K562 (cell line): ENCODE results near the gene SDK1. TPM values are rescaled to one million over a fixed set of nuclear protein-coding genes. Genes with fewer than 3 reads are reported as not detected.

Source experiments
- ATAC-seq: fragments of 200-7000 bp; cut with Tn5 transposase; 3 replicates; pipeline ENCODE4 v1.9.1; 2020; ENCODE audit warnings: moderate library complexity
- BruUV-seq: library from RNA; stranded (reverse); fragments of 400-500 nt; replicated peaks from 2 replicates; lab custom pipeline; 2021; lab: Mats Ljungman, UMichigan
- CTCF ChIA-PET: fragments of 300-600 bp; formaldehyde crosslinking; extraction: SDS; loops from one replicate; lab custom pipeline; 2021; ENCODE audit warnings: low intra/inter-chr PET ratio; lab: Yijun Ruan, JAX
- POLR2A ChIA-PET: fragments of 300-600, 350-650 bp; sonication (Branson Sonifier 250); formaldehyde crosslinking; extraction: SDS; loops from one replicate; lab custom pipeline; 2021; ENCODE audit warnings: antibody characterized with exemption, inconsistent platforms; lab: Yijun Ruan, JAX
- DNase-seq, 4 experiments: peaks; one replicate each; pipeline versions ENCODE4 v3.0.0 to v3.0.0-alpha.2; 2011 to 2018; ENCODE audit warnings: low spot score in 3 of 4, mixed read lengths in 3 of 4; ENCODE audit errors: extremely low read depth in 1 of 4
- FAIRE-seq: peaks from 2 replicates; lab custom pipeline; 2011; peaks lifted over from hg19 to GRCh38; lab: Jason Lieb, UNC
- H2AFZ ChIP-seq: 2 replicates; pipeline ENCODE4 v1.6.0; 2011; ENCODE audit warnings: low read depth, low read length, control low read depth, inconsistent platforms
- H3K27ac ChIP-seq: fragments of 200-600 bp; 3 replicates; pipeline ENCODE4 v1.8.0; 2011; ENCODE audit warnings: low read depth, mild to moderate bottlenecking, control low read depth, inconsistent platforms, low read length, moderate library complexity, mixed read lengths; ENCODE audit errors: extremely low read depth
- H3K27me3 ChIP-seq, 2 experiments: fragments of 300-600 bp in 1 of 2; 2 replicates in 1 of 2; 3 replicates in 1 of 2; pipeline versions ENCODE4 v1.6.0 to v1.8.0; 2011; ENCODE audit warnings: inconsistent platforms in 2 of 2, low read length in 2 of 2, mild to moderate bottlenecking in 1 of 2, mixed read lengths in 1 of 2, moderate library complexity in 1 of 2; ENCODE audit not compliant: control insufficient read depth in 2 of 2, insufficient read depth in 2 of 2
- H3K36me3 ChIP-seq: fragments of 300-600 bp; 3 replicates; pipeline ENCODE4 v1.8.0; 2011; ENCODE audit warnings: mild to moderate bottlenecking, low read length, inconsistent platforms; ENCODE audit not compliant: control insufficient read depth, insufficient read depth
- H3K4me1 ChIP-seq, 2 experiments: fragments of 200-600 bp in 1 of 2; replicated peaks in 1 of 2; 2 replicates in 1 of 2; 3 replicates in 1 of 2; pipeline versions ENCODE4 v1.5.1 to v1.8.0; 2011; ENCODE audit warnings: inconsistent platforms in 2 of 2, low read length in 2 of 2, mild to moderate bottlenecking in 1 of 2, mixed read lengths in 1 of 2, moderate library complexity in 1 of 2; ENCODE audit not compliant: control insufficient read depth in 2 of 2, insufficient read depth in 2 of 2
- H3K4me2 ChIP-seq: 2 replicates; pipeline ENCODE4 v1.6.1; 2011; ENCODE audit warnings: low read length, control low read depth, inconsistent platforms, mixed read lengths; ENCODE audit not compliant: insufficient read depth
- H3K4me3 ChIP-seq: fragments of 200-600 bp; sonication (generic), shearing (Covaris generic); 2 replicates; pipeline ENCODE4 v1.5.1; 2016; ENCODE audit warnings: control low read depth, inconsistent platforms
- H3K79me2 ChIP-seq: fragments of 200-600 bp; 3 replicates; pipeline ENCODE4 v1.8.0; 2011; ENCODE audit warnings: low read length, inconsistent platforms; ENCODE audit not compliant: control insufficient read depth, insufficient read depth
- H3K9ac ChIP-seq, 2 experiments: 2 replicates each; pipeline versions ENCODE4 v1.6.0 to v1.6.1; 2011; ENCODE audit warnings: low read depth in 2 of 2, low read length in 2 of 2, control low read depth in 1 of 2, inconsistent platforms in 1 of 2, mild to moderate bottlenecking in 1 of 2, mixed read lengths in 1 of 2; ENCODE audit not compliant: insufficient read depth in 1 of 2
- H3K9me1 ChIP-seq: one replicate; pipeline ENCODE4 v1.6.0; 2011; ENCODE audit warnings: inconsistent platforms, mild to moderate bottlenecking, low read length, moderate library complexity; ENCODE audit not compliant: control insufficient read depth, insufficient read depth
- H3K9me3 ChIP-seq: replicated peaks from 2 replicates; pipeline ENCODE4 v1.5.1; 2011; ENCODE audit warnings: low read depth, low read length, inconsistent platforms; ENCODE audit not compliant: control insufficient read depth, insufficient read depth
- H4K20me1 ChIP-seq: replicated peaks from 2 replicates; pipeline ENCODE4 v1.6.1; 2011; ENCODE audit warnings: low read length, inconsistent platforms, mixed read lengths; ENCODE audit not compliant: control insufficient read depth, insufficient read depth
- CAMTA2 ChIP-seq: fragments of 250-450 bp; sonication (Bioruptor Pico); conservative IDR thresholded peaks from 2 replicates; pipeline ENCODE4 v1.5.1; 2022
- CUX1 ChIP-seq: fragments of 200-800 bp; sonication (Bioruptor generic); IDR thresholded peaks from 2 replicates; pipeline ENCODE4 v1.6.1; 2016; ENCODE audit warnings: missing genetic modification characterization, missing compliant biosample characterization
- HNRNPL ChIP-seq: fragments of 200-400 bp; formaldehyde crosslinking; IDR thresholded peaks from 2 replicates; pipeline ENCODE4 v1.6.1; 2017; ENCODE audit warnings: low read depth, mild to moderate bottlenecking, low read length
- ZNF217 ChIP-seq: sonication (generic); formaldehyde crosslinking; IDR thresholded peaks from 2 replicates; pipeline ENCODE4 v1.8.0; 2022; ENCODE audit warnings: mild to moderate bottlenecking, missing genetic modification reagents
- WGBS: fragments of 100-300 bp; shearing (Covaris generic); methylation state at CpG from one replicate; pipeline ENCODE4 v1.1.6; 2016; ENCODE audit warnings: low coverage, mixed read lengths; ENCODE audit not compliant: insufficient coverage; ENCODE audit errors: missing lambda C conversion rate; 5-methylcytosine and 5-hydroxymethylcytosine counted together
- in situ Hi-C: fragments of 300-500 bp; cut with MboI; formaldehyde crosslinking; loops from 4 replicates; pipeline ENCODE4 v1.15.0; 2018; ENCODE audit warnings: inconsistent platforms, mixed read lengths
- intact Hi-C: fragments of 100-400 bp; cut with micrococcal nuclease; formaldehyde crosslinking; loops from 2 replicates; pipeline ENCODE4 v1.14.2; 2022
- polyA plus RNA-seq, 8 experiments: library from polyadenylated mRNA; depleted of rRNA in 4 of 8; stranded (reverse) in 5 of 8; unstranded in 3 of 8; fragments of >200 nt; fragmentation: Nextera tagmentation in 2 of 8; fragmentation: Illumina TruSeq in 1 of 8; extraction: Ambion mirVana in 2 of 8; extraction: Trizol in 1 of 8; gene quantifications; 2 replicates each; pipeline versions ENCODE4 v1.2.1 to v1.2.3, GENCODE V29; 2011 to 2014; ENCODE audit warnings: inconsistent platforms in 1 of 8, missing spikeins in 1 of 8
- total RNA-seq, 7 experiments: library from RNA; depleted of rRNA in 6 of 7; stranded (reverse); fragments of >200 nt in 6 of 7; fragmentation: Illumina TruSeq in 2 of 7; extraction: Trizol in 2 of 7; gene quantifications; 2 replicates each; pipeline versions ENCODE4 v1.2.1 to v1.2.3, GENCODE V29; 2011 to 2021; ENCODE audit warnings: low replicate concordance in 1 of 7

The SDK1 gene
- total and polyA plus RNA-seq, 9 of the 15 experiments (the other 6 are each of a cell fraction or from before 2014, with no cell fraction given), result 0.16 TPM; not detected in 8

DNA sequence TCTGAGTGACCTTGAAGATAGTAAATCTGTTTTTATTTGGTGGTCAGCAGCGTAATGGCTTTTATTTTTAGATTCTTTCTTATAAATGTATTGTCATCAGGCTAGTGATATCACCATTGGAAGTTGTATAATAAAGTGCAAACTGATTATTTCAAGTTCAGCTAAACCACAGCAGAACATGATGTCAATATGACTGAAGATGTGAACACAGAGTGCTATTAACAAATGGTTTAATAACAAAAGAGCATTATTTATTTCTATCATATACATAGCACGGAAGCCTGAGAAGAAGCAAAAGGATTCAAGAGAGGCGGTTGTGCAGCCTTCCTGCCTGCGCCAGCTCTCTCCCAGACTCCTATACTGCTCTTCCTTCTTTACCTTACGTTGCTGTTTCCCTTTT lies 142.7 kb downstream of the SDK1 start:
- in situ Hi-C loops (no loop called here), intact Hi-C loops (no loop called here)
- Histone ChIP-seq H4K20me1 (no peaks in the 10 kb centered on the region), H3K79me2 (no peaks in the 10 kb centered on the region), H3K36me3 (no peaks in the 10 kb centered on the region), H3K9ac (no peak overlapping the region), H3K4me2 (no peak overlapping the region), H2AFZ (no peak overlapping the region), H3K4me3 (no peak overlapping the region), H3K27me3 (no peaks in the 10 kb centered on the region), H3K27ac (no peak overlapping the region)
- no TSS peak for BruUV-seq
- WGBS, result 0% methylated on average over 5 of the region's 5 CpGs
- ChIA-PET POLR2A (no interaction called here), CTCF (no interaction called here)
- no peak for DNase-seq
- TF ChIP-seq CAMTA2 (CRISPR knock-in tag) (no peak), HNRNPL (no peak), CUX1 (no peak), ZNF217 (CRISPR knock-in tag) (no peak)
- TF ChIP-seq, all 486 proteins: peak for 0
- Histone ChIP-seq H3K9me3 (no peaks in the 10 kb centered on the region), H3K9me1 (no peaks in the 10 kb centered on the region), H3K4me1 (no peaks in the 10 kb centered on the region)
- ATAC-seq (no peak), FAIRE-seq (no peak)
